Vagina (tissue), 2 donors: ENCODE data around the gene HPN. TPM values are rescaled to one million over a fixed set of nuclear protein-coding genes. Genes with fewer than 3 reads are reported as not detected.
"Not testable (repeated sequence)": the region's sequence is repeated elsewhere in the genome, so short reads cannot be mapped to it uniquely, and the experiment has no call there.

Experiments
- DNase-seq, 2 donors: peaks; one replicate each; pipeline ENCODE4 v3.0.0-alpha.2; 2017; ENCODE audit errors: extremely low spot score in 2 of 2
- H3K27ac ChIP-seq: fragments of 200-600 bp; sonication (generic); one replicate; pipeline ENCODE4 v1.5.1; 2019
- H3K27me3 ChIP-seq: fragments of 200-600 bp; sonication (generic); one replicate; pipeline ENCODE4 v1.5.1; 2019
- H3K36me3 ChIP-seq, 2 donors: fragments of 200-600 bp; sonication (generic); one replicate each; pipeline ENCODE4 v1.5.1; 2017 to 2019
- H3K4me1 ChIP-seq: fragments of 200-600 bp; sonication (generic); one replicate; pipeline ENCODE4 v1.5.1; 2019
- H3K4me3 ChIP-seq, 2 donors: fragments of 200-600 bp; sonication (generic); 1 replicate in 1 of 2; 2 replicates in 1 of 2; pipeline ENCODE4 v1.5.1; 2016 to 2019
- H3K9me3 ChIP-seq: fragments of 200-600 bp; sonication (generic); one replicate; pipeline ENCODE4 v1.5.1; 2019
- POLR2A ChIP-seq, 2 donors: fragments of 450-650 bp; IDR thresholded peaks; one replicate each; pipeline ENCODE4 v1.6.1; 2017; ENCODE audit warnings: antibody characterized with exemption in 2 of 2, mild to moderate bottlenecking in 2 of 2, moderate library complexity in 2 of 2
- POLR2AphosphoS5 ChIP-seq, 2 donors: sonication (generic); formaldehyde crosslinking; IDR thresholded peaks; one replicate each; pipeline ENCODE4 v1.9.0; 2017; ENCODE audit warnings: antibody characterized with exemption in 2 of 2, mild to moderate bottlenecking in 2 of 2, low read depth in 1 of 2; ENCODE audit not compliant: insufficient read depth in 1 of 2
- intact Hi-C: fragments of 100-400 bp; cut with DNase I; formaldehyde crosslinking; loops from one replicate; pipeline ENCODE4 v1.15.1; 2023
- total RNA-seq: library from RNA; depleted of rRNA; stranded (reverse); fragments of >200 nt; gene quantifications from one replicate; pipeline ENCODE4 v1.2.3, GENCODE V29; 2016
- TF ChIP-seq, protein P1 (sequence below), 3 experiments: fragments of 450-650 bp in 2 of 3; fragments of 200-600 bp in 1 of 3; sonication (generic) in 1 of 3; IDR thresholded peaks; one replicate each; pipeline ENCODE4 v1.5.1; 2017 to 2019; ENCODE audit warnings: antibody characterized with exemption in 3 of 3, mild to moderate bottlenecking in 2 of 3, moderate library complexity in 2 of 3

HPN gene
- total RNA-seq, 1 donor from 2014 or later = not detected

DNA sequence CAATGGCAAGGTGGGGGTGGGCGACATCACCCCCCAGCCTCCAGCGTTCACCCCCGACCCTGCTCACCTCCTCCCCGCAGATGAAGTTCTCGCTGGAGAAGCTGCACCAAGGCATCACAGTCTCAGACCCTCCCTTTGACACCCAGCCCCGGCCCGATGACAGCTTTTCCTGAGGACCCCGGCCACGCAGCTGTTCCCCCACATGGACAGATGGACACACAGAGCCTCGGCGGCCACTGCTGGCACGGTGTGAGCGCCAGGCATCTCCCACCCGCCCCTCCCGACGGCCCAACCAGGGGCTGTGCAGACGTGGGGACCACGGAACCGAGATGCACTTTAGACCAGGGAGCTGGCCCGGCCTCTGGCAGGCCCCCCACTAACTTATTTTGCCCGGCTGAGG, 15.6 kb upstream of the HPN start:
- Histone ChIP-seq H3K4me3 (no peak overlapping the region), H3K27me3 (no peaks in the 10 kb centered on the region), H3K27ac (no peak overlapping the region), H3K9me3 (no peaks in the 10 kb centered on the region), H3K36me3 (peaks cover 6 to 36% of the 10 kb centered on the region in 2 donors), H3K4me1 (peaks cover 7% of the 10 kb centered on the region)
- DNase-seq = no peak
- intact Hi-C loops = no loop called here
- TF ChIP-seq, protein P1, sequence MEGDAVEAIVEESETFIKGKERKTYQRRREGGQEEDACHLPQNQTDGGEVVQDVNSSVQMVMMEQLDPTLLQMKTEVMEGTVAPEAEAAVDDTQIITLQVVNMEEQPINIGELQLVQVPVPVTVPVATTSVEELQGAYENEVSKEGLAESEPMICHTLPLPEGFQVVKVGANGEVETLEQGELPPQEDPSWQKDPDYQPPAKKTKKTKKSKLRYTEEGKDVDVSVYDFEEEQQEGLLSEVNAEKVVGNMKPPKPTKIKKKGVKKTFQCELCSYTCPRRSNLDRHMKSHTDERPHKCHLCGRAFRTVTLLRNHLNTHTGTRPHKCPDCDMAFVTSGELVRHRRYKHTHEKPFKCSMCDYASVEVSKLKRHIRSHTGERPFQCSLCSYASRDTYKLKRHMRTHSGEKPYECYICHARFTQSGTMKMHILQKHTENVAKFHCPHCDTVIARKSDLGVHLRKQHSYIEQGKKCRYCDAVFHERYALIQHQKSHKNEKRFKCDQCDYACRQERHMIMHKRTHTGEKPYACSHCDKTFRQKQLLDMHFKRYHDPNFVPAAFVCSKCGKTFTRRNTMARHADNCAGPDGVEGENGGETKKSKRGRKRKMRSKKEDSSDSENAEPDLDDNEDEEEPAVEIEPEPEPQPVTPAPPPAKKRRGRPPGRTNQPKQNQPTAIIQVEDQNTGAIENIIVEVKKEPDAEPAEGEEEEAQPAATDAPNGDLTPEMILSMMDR (IDR thresholded peaks at IDR 0.05) = no peak
- TF ChIP-seq POLR2A (IDR thresholded peaks at IDR 0.05) (no peak), POLR2AphosphoS5 (IDR thresholded peaks at IDR 0.05; ENCODE audit: insufficient read depth in 1 of 2, low read depth in 1 of 2) (no peak)

GRCh38 chr19:35026418-35026817, 15.1 kb upstream of the HPN start:
- peaks cover 7% of the 10 kb centered on the region for H3K4me1 ChIP-seq
- intact Hi-C loops = no loop called here
- H3K27ac ChIP-seq = no peak overlapping the region
- no peaks in the 10 kb centered on the region for H3K9me3 ChIP-seq
- H3K4me3 ChIP-seq = no peak overlapping the region
- no peaks in the 10 kb centered on the region for H3K27me3 ChIP-seq
- no peak for DNase-seq
- TF ChIP-seq, protein P1 (IDR thresholded peaks at IDR 0.05) = no peak
- TF ChIP-seq POLR2AphosphoS5 (IDR thresholded peaks at IDR 0.05; ENCODE audit: insufficient read depth in 1 of 2, low read depth in 1 of 2) = no peak
- TF ChIP-seq POLR2A (IDR thresholded peaks at IDR 0.05) = no peak
- H3K36me3 ChIP-seq = peaks cover 2 to 31% of the 10 kb centered on the region in 2 donors

DNA sequence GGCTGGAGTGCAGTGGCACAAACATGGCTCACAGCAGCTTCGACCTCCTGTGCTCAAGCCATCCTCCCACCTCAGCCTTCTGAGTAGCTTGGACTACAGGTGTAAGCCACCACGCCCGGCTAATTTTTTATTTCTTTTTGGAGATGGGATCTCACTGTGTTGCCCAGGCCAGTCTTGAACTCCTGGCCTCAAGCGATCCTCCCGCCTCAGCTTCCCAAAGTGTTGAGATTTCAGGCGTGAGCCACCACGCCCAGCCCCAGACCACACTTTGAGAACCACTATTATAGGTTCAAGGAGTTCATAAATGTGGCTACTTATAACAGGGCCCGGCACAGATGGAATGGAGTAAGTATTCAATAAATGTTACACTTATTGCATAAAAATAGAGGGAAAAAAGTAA, 14.5 kb upstream of the HPN start:
- H3K4me3 ChIP-seq = no peak overlapping the region
- H3K27ac ChIP-seq = no peak overlapping the region
- H3K9me3 ChIP-seq = no peaks in the 10 kb centered on the region
- no peaks in the 10 kb centered on the region for H3K27me3 ChIP-seq
- TF ChIP-seq, protein P1 (IDR thresholded peaks at IDR 0.05) = no peak
- TF ChIP-seq POLR2A (IDR thresholded peaks at IDR 0.05) = no peak
- TF ChIP-seq POLR2AphosphoS5 (IDR thresholded peaks at IDR 0.05; ENCODE audit: insufficient read depth in 1 of 2, low read depth in 1 of 2) = no peak
- peaks cover 0 to 26% of the 10 kb centered on the region in 2 donors for H3K36me3 ChIP-seq
- intact Hi-C loops = no loop called here
- H3K4me1 ChIP-seq = peaks cover 13% of the 10 kb centered on the region
- no peak for DNase-seq

- no peak overlapping the region for H3K27ac ChIP-seq
- no peak for DNase-seq
- no peaks in the 10 kb centered on the region for H3K9me3 ChIP-seq
- peaks cover 0 to 16% of the 10 kb centered on the region in 2 donors for H3K36me3 ChIP-seq
- TF ChIP-seq POLR2AphosphoS5 (IDR thresholded peaks at IDR 0.05; ENCODE audit: insufficient read depth in 1 of 2, low read depth in 1 of 2) (no peak), POLR2A (IDR thresholded peaks at IDR 0.05) (no peak)
- TF ChIP-seq, protein P1 (IDR thresholded peaks at IDR 0.05) = no peak
- H3K27me3 ChIP-seq = no peaks in the 10 kb centered on the region
- intact Hi-C loops = no loop called here
- peaks cover 14% of the 10 kb centered on the region for H3K4me1 ChIP-seq
- no peak overlapping the region for H3K4me3 ChIP-seq
Measured at GRCh38 chr19:35027851-35028599, 13.5 kb upstream of the HPN start.

DNA sequence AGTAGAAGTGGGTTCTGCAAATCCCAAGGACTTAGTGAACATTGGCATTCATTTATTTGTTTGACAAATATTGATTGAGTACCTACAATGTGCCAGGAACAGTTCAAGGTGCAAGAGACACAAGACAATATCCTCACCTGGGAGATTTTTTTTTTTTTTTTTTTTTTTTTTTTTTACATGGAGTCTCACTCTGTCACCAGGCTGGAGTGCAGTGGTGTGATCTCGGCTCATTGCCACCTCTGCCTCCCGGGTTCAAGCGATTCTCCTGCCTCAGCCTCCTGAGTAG, 13.0 kb upstream of the HPN start:
- intact Hi-C loops, DNase-seq, H3K27ac ChIP-seq, H3K27me3 ChIP-seq, H3K9me3 ChIP-seq, H3K4me3 ChIP-seq: not testable (repeated sequence)
- Histone ChIP-seq H3K36me3 (peaks cover 0 to 12% of the 10 kb centered on the region in 2 donors), H3K4me1 (peaks cover 14% of the 10 kb centered on the region)

DNA sequence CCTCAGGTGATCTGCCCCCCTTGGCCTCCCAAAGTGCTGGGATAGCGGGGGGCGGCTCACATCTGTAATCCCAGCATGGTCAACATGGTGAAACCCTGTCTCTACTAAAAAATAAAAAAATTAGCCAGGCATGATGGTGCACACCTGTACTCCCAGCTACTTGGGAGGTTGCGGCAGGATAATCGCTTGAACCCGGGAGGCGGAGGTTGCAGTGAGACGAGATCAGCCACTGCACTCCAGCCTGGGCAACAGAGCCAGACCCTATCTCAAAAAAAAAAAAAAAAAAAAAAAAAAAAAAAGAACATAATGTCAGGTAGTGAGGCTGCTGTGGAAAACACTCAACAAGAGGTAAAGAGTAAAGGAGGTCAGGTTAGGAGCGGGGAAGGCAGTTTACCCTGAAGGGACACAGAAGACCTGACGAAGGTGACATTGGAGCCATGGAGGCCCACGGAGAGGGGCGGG, 12.2 kb upstream of the HPN start:
- H3K4me3 ChIP-seq, H3K36me3 ChIP-seq, intact Hi-C loops, DNase-seq, H3K9me3 ChIP-seq, H3K27me3 ChIP-seq: not testable (repeated sequence)
- Histone ChIP-seq H3K4me1 (peaks cover 14% of the 10 kb centered on the region), H3K27ac (peak overlapping the region; percentile 56)
